Measurements from ENCODE around the gene TIE1. TPM values are rescaled to one million over a fixed set of nuclear protein-coding genes. Genes with fewer than 3 reads are reported as not detected.

TIE1 gene
- total and polyA plus RNA-seq, 2 experiments from 2014 or later, result 5.0 TPM; not detected in 1

DNA sequence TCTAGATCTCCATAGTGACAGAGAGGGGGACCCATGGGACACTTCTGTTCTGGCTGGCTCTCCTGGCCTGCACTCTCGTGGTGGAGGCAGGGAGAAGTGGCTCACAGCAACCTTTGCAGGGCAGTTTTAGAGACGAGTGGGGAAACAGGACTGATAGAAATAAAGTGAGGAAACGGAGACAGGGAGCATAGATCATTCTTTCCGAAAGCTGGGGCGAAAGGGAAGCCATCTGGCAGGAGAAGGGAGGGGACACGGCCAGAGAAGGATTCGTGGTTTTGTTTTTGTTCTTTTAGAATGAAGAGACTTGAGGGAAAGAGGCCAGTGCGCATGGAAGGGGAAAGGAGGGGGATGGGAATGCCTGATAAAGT lies 3.5 kb downstream of the TIE1 start:
- no peaks in the 10 kb centered on the region for H3K36me3 ChIP-seq
- no peaks in the 10 kb centered on the region for H3K9me3 ChIP-seq (ENCODE audit: low read depth)
- H3K27ac ChIP-seq, result no peak overlapping the region
- no peaks in the 10 kb centered on the region for H3K4me1 ChIP-seq (ENCODE audit: low read depth)
- no peak overlapping the region for H3K4me3 ChIP-seq
- no peaks in the 10 kb centered on the region for H3K27me3 ChIP-seq
- no peak for DNase-seq (ENCODE audit: low read depth in 1 of 2, low spot score in 1 of 2)
- TF ChIP-seq CTCF (IDR thresholded peaks at IDR 0.05; ENCODE audit: low read depth, low read length), result no peak

DNA sequence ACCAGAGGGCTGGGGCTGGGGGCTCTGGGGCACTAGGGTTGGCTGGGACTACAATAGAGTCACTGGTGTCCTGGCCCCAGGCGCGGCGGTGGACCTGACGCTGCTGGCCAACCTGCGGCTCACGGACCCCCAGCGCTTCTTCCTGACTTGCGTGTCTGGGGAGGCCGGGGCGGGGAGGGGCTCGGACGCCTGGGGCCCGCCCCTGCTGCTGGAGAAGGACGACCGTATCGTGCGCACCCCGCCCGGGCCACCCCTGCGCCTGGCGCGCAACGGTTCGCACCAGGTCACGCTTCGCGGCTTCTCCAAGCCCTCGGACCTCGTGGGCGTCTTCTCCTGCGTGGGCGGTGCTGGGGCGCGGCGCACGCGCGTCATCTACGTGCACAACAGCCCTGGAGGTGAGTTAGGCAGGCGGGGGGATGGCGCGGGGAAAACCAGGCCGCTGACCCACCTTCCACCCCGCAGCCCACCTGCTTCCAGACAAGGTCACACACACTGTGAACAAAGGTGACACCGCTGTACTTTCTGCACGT lies 4.1 kb downstream of the TIE1 start:
- Histone ChIP-seq H3K27ac (no peak overlapping the region), H3K4me1 (ENCODE audit: low read depth) (no peaks in the 10 kb centered on the region), H3K27me3 (no peaks in the 10 kb centered on the region), H3K36me3 (no peaks in the 10 kb centered on the region), H3K9me3 (ENCODE audit: low read depth) (no peaks in the 10 kb centered on the region), H3K4me3 (no peak overlapping the region)
- no peak for TF ChIP-seq CTCF (IDR thresholded peaks at IDR 0.05; ENCODE audit: low read depth, low read length)
- DNase-seq (ENCODE audit: low read depth in 1 of 2, low spot score in 1 of 2), result no peak

DNA sequence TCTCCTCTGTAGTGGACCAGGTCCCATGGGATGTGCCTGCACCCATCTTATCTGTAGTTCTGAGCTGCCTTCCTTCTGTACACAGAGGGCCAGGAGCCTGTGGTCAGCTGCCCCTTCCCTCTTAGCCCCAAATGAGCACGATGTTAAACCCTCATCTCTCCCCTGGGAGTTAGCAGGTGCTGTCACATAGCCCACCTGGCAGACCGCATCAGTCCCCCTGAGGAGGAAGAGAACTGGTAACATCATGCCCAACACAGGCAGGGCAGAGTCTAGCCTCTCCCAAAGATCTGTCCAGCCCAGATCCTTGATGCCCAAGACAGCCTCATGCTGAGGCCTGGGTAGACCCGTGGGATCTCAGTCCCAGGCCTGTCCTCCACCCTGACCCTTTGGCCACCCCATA lies 4.7 kb downstream of the TIE1 start:
- no peak for DNase-seq (ENCODE audit: low read depth in 1 of 2, low spot score in 1 of 2)
- Histone ChIP-seq H3K36me3 (no peaks in the 10 kb centered on the region), H3K4me1 (ENCODE audit: low read depth) (no peaks in the 10 kb centered on the region), H3K27ac (no peak overlapping the region), H3K4me3 (no peak overlapping the region), H3K9me3 (ENCODE audit: low read depth) (no peaks in the 10 kb centered on the region), H3K27me3 (no peaks in the 10 kb centered on the region)
- no peak for TF ChIP-seq CTCF (IDR thresholded peaks at IDR 0.05; ENCODE audit: low read depth, low read length)

DNA sequence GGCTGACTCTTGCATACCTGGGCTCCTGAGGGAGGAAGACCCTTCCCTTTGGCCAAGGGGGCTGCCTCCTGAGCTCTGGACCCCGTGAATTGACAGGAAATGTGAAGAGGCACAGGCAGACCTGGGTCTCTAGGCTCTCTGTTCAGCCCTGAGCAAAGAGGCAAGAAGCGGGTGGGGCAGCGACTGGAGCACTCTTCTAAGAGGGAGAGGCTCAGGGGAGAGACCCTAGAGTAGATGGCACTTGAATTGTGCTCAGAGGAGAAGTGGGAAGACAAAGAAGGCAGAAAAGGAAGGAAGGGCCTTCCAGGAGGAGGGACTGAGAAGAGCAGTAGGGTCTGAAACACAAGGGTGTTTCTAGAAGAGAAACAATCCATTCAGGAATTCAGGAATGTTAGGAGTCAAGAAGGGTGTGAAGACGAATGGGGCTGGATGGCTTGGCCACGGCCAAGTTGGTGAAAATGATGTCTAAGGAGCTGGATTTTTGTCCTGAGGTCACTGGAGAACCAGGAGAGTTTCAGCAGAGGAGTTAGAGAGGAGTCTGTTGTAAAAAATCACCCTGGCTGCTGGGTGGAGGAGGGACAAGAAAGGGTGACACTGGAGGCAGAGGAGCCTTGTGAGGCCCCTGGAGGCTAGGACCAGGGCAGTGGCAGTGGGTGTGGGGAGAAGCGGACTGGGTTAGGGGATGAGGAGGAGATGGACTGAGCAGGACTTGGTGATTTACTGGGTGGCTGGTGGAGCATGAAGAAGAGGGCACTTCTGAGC lies 5.3 kb downstream of the TIE1 start:
- TF ChIP-seq CTCF (IDR thresholded peaks at IDR 0.05; ENCODE audit: low read depth, low read length), result no peak
- no peaks in the 10 kb centered on the region for H3K9me3 ChIP-seq (ENCODE audit: low read depth)
- H3K27me3 ChIP-seq, result no peaks in the 10 kb centered on the region
- no peak overlapping the region for H3K4me3 ChIP-seq
- H3K27ac ChIP-seq, result no peak overlapping the region
- no peaks in the 10 kb centered on the region for H3K36me3 ChIP-seq
- no peaks in the 10 kb centered on the region for H3K4me1 ChIP-seq (ENCODE audit: low read depth)
- no peak for DNase-seq (ENCODE audit: low read depth in 1 of 2, low spot score in 1 of 2)

- DNase-seq (ENCODE audit: low read depth in 1 of 2, low spot score in 1 of 2), result no peak
- Histone ChIP-seq H3K27me3 (no peaks in the 10 kb centered on the region), H3K9me3 (ENCODE audit: low read depth) (no peaks in the 10 kb centered on the region), H3K36me3 (no peaks in the 10 kb centered on the region), H3K4me3 (no peak overlapping the region), H3K27ac (no peak overlapping the region), H3K4me1 (ENCODE audit: low read depth) (no peaks in the 10 kb centered on the region)
- TF ChIP-seq CTCF (IDR thresholded peaks at IDR 0.05; ENCODE audit: low read depth, low read length), result no peak
Observed at GRCh38 chr1:43306688-43307457, 6.1 kb downstream of the TIE1 start.

Data from cardiac muscle cell (in vitro differentiated cells and primary cell).